Hematopoietic multipotent progenitor cell (in vitro differentiated cells): Measurements from ENCODE around the gene TOP3B. TPM values are rescaled to one million over a fixed set of nuclear protein-coding genes. Genes with fewer than 3 reads are reported as not detected.

ENCODE experiments used
- DNase-seq, 3 donors: peaks; one replicate each; pipeline ENCODE4 v3.0.0-alpha.2; 2011 to 2015; ENCODE audit warnings: low read depth in 2 of 3, low spot score in 2 of 3
- total RNA-seq: library from RNA; depleted of rRNA; stranded (reverse); fragments of >200 nt; gene quantifications from one replicate; pipeline ENCODE4 v1.2.3, GENCODE V29; 2012

The TOP3B gene
- total RNA-seq, result 39.0 TPM

GRCh38 chr22:21982338-21982965, at the start of gene TOP3B:
Gene TOP3B (minus strand): TSS chr22:21982787. CDS start chr22:21975709, 7,078 bp downstream.
- peak; percentile 40 to 81 (median 73) for DNase-seq

- DNase-seq, result peak in 1 of 3 donors; percentile 37
Observed at GRCh38 chr22:22031183-22031945, 48.8 kb upstream of the TOP3B start.

- peak in 1 of 3 donors; percentile 9 for DNase-seq
Observed at GRCh38 chr22:22030493-22031182, 48.1 kb upstream of the TOP3B start.

- DNase-seq, result no peak
Observed at GRCh38 chr22:22027955-22028354, 45.4 kb upstream of the TOP3B start.

- no peak for DNase-seq
Observed at GRCh38 chr22:22026157-22026831, 43.7 kb upstream of the TOP3B start.

- DNase-seq, result peak in 1 of 3 donors; percentile 15
Observed at GRCh38 chr22:22025320-22026156, 43.0 kb upstream of the TOP3B start.

- no peak for DNase-seq
Observed at GRCh38 chr22:22024440-22024839, 41.9 kb upstream of the TOP3B start.

GRCh38 chr22:22023581-22024137, 41.1 kb upstream of the TOP3B start:
- no peak for DNase-seq

GRCh38 chr22:22022947-22023534, 40.5 kb upstream of the TOP3B start:
- DNase-seq, result no peak

GRCh38 chr22:22022255-22022840, 39.8 kb upstream of the TOP3B start:
- peak in 2 of 3 donors; percentile 15 to 53 for DNase-seq

- DNase-seq, result no peak
Observed at GRCh38 chr22:22021162-22021750, 38.7 kb upstream of the TOP3B start.

GRCh38 chr22:22020425-22020852, 37.9 kb upstream of the TOP3B start:
- no peak for DNase-seq

- no peak for DNase-seq
Observed at GRCh38 chr22:22019659-22020424, 37.3 kb upstream of the TOP3B start.

- no peak for DNase-seq
Observed at GRCh38 chr22:22018825-22019658, 36.5 kb upstream of the TOP3B start.

- DNase-seq, result no peak
Observed at GRCh38 chr22:22015631-22016030, 33.0 kb upstream of the TOP3B start.

GRCh38 chr22:22014285-22014659, 31.7 kb upstream of the TOP3B start:
- DNase-seq, result no peak
